Immature natural killer cell (primary cell): ENCODE measurements around the gene CD2AP. TPM values are rescaled to one million over a fixed set of nuclear protein-coding genes. Genes with fewer than 3 reads are reported as not detected.
"Not testable (repeated sequence)": the region's sequence is repeated elsewhere in the genome, so short reads cannot be mapped to it uniquely, and the experiment has no call there.

Experiments
- DNase-seq, 3 donors: peaks; one replicate each; pipeline ENCODE4 v3.0.0; 2022; ENCODE audit warnings: mixed read lengths in 1 of 3
- H3K27ac Mint-ChIP-seq, 6 donors: one replicate each; pipeline ENCODE4 v1.8.0; 2020; ENCODE audit warnings: mixed read lengths in 6 of 6, mild to moderate bottlenecking in 5 of 6, inconsistent platforms in 4 of 6, moderate library complexity in 3 of 6
- H3K27me3 Mint-ChIP-seq, 3 donors: one replicate each; pipeline ENCODE4 v1.8.0; 2020 to 2021; ENCODE audit warnings: low read depth in 3 of 3, mild to moderate bottlenecking in 3 of 3, mixed read lengths in 3 of 3, moderate library complexity in 3 of 3, inconsistent platforms in 1 of 3
- H3K36me3 Mint-ChIP-seq, 3 donors: one replicate each; pipeline ENCODE4 v1.8.0; 2020; ENCODE audit warnings: mixed read lengths in 3 of 3, inconsistent platforms in 2 of 3, mild to moderate bottlenecking in 2 of 3
- H3K4me1 Mint-ChIP-seq, 2 donors: one replicate each; pipeline ENCODE4 v1.8.0; 2020; ENCODE audit warnings: inconsistent platforms in 2 of 2, mild to moderate bottlenecking in 2 of 2, mixed read lengths in 2 of 2, moderate library complexity in 1 of 2
- H3K4me3 Mint-ChIP-seq, 5 donors: one replicate each; pipeline ENCODE4 v1.8.0; 2020; ENCODE audit warnings: mild to moderate bottlenecking in 5 of 5, mixed read lengths in 5 of 5, inconsistent platforms in 3 of 5, moderate library complexity in 3 of 5
- H3K9me3 Mint-ChIP-seq, 6 donors: one replicate each; pipeline ENCODE4 v1.8.0; 2020; ENCODE audit warnings: mild to moderate bottlenecking in 6 of 6, mixed read lengths in 6 of 6, inconsistent platforms in 4 of 6, moderate library complexity in 3 of 6
- polyA plus RNA-seq, 3 donors: library from polyadenylated mRNA; unstranded; fragments of 300-500 nt; fragmentation: Illumina TruSeq; gene quantifications; one replicate each; pipeline ENCODE4 v1.2.3, GENCODE V29; 2021

Gene CD2AP
- polyA plus RNA-seq, 3 donors from 2014 or later: 2.4 to 10.7 (median 5.9) TPM

DNA sequence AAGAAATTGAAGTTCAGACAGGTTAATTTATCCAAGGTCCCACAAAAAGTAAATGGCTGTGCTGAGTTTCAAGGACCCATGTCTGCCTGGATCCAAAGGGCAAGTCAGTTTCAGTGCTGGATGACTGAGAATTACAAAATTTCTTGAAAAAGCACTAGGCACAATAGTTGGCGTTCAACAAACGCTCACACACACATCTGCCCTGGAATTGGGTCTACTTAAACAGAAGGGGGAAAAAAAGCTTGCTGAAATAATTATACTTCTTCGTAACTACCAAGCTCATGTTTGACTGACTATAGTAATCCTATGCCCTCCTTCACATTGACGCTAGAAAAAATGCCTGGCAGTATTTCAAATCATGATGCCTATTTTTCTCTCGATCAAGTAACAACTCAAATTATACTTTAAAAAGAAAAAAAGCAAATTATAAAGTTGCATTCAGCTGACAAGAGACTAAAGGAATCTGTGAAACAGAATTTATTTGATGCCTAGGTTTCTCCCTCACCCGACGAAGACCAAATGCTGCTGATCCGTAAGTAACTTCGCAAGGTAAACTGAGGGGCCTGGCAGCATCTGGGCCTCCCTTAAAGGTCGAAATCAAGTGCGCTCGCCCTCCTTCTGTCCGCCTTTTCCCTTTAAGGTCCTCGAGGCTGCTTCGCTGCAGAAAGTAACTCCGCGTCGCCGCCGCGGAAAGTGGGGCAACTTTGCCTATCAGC lies 650 bp upstream of the CD2AP start:
- H3K4me3 Mint-ChIP-seq: peak overlapping the region; percentile 91 to 99 (median 97)
- DNase-seq: no peak

DNA sequence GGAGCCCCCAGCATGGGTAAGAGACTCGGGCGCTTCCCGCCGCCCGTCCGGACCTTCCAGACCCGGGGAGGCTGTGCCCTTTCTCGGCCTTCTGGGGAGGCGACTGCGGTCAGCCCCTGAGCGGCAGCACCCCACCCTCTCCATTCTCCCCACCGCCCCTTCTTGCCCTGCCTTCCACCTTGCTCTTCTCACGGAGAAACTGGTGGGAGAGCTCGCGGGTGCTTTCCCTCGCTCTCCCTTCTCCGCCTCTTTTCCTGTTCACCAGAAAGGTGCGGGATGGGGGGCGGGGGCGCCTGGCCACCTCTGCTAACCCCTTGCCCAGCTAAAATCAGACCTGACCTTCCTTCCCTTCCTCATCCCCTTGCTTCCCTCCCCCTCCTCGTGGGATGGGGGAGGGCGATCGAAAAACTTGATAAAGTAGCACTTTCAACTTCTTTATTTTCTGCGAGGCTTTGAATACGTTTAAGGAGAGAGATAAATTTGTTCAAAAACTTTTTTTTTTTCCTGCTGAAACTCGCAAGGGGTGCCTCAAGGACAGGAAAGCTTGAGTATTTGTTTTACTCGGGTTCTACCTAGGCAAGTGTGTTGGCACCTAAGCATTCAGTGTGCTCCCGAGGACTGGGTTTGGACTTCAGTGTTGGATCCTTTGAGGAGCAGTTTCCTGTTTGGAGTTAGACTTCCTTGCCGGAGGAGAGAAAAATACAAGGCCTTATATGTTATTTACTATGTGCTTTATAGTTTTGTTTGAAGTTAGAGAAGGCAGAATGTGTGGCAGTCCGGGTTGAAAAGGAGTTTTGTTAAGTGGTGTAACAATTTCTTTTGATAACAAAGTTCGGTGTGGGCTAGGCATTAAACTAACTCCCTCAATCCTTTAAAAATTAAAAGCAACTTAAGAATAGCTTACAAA lies 897 bp downstream of the CD2AP start:
- no peaks in the 10 kb centered on the region for H3K9me3 Mint-ChIP-seq
- peak overlapping the region; percentile 87 to 98 (median 94) for H3K27ac Mint-ChIP-seq
- DNase-seq: peak in 2 of 3 donors; percentile 0 to 7
- peak overlapping the region; percentile 91 to 99 (median 97) for H3K4me3 Mint-ChIP-seq
- H3K27me3 Mint-ChIP-seq: peaks cover 2 to 8% (median 6%) of the 10 kb centered on the region in 3 donors
- H3K4me1 Mint-ChIP-seq: peaks cover 37 to 54% of the 10 kb centered on the region in 2 donors
- no peaks in the 10 kb centered on the region for H3K36me3 Mint-ChIP-seq

More for the DNA sequence above, 650 bp upstream of the CD2AP start:
- Mint-ChIP-seq H3K27ac (peak overlapping the region; percentile 74 to 98 (median 96)), H3K9me3 (no peaks in the 10 kb centered on the region), H3K36me3 (no peaks in the 10 kb centered on the region), H3K4me1 (peaks cover 33 to 44% of the 10 kb centered on the region in 2 donors), H3K27me3 (peaks cover 2 to 8% (median 6%) of the 10 kb centered on the region in 3 donors)

DNA sequence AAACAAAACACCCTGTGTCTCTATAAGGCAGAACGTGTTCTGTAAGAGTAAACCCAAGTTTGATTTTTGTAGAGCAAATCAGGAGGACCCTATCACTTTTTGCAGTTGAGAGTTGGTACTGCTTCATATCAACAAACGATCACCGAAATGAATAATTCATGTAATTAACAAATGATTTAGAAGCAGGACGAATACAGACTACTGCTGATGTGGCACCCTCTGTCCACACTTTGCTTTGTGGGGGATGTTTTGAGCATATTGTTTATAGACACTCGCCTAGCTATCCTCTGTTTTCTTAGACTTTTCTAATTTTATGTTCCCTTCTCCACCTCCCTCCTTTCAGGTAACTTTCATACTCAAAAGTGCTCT lies 1.5 kb downstream of the CD2AP start:
- Mint-ChIP-seq H3K27ac (peak overlapping the region; percentile 87 to 98 (median 94)), H3K27me3 (peaks cover 2 to 8% (median 6%) of the 10 kb centered on the region in 3 donors), H3K4me3 (peak overlapping the region; percentile 91 to 99 (median 97)), H3K4me1 (peaks cover 42 to 60% of the 10 kb centered on the region in 2 donors), H3K36me3 (no peaks in the 10 kb centered on the region), H3K9me3 (no peaks in the 10 kb centered on the region)
- DNase-seq: peak in 2 of 3 donors; percentile 2

DNA sequence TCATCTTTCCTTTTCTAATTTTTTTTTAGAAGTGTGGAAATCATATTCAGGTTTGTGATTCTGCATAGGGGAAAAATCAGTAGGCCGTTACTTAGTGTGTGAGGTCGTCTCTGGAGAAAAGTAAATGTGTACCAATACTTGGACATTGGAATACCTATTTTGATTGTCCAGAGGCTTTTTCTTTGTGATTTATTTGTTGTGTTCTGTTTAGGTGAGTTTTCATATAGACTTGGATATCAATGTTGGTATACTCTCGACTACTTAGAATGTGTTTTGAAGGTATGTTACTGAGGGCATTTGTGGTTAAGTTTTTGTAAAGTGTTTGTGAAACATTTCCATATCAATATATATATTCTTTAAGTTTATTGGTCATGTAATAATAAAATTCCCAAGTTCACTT lies 2.3 kb downstream of the CD2AP start:
- Mint-ChIP-seq H3K4me1 (peaks cover 45 to 68% of the 10 kb centered on the region in 2 donors), H3K4me3 (peak overlapping the region in 3 of 5 donors; percentile 9 to 92 (median 36)), H3K9me3 (no peaks in the 10 kb centered on the region), H3K27ac (no peak overlapping the region), H3K27me3 (peaks cover 2 to 8% (median 6%) of the 10 kb centered on the region in 3 donors), H3K36me3 (no peaks in the 10 kb centered on the region)
- no peak for DNase-seq

DNA sequence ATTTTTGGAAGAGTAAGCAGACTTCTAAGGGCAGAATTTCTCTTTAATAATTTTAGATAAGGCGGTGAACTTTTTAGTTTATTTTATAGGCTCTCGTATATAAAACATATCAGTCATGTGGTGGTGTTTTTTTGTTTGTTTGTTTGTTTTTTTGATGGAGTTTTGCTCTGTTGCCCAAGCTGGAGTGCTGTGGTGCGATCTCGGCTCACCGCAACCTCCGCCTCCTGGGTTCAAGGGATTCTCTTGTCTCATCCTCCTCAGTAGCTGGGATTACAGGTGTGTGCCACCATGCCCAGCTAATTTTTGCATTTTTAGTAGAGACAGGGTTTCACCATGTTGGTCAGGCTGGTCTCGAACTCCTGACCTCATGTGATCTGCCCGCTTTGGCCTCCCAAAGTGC lies 3.6 kb downstream of the CD2AP start:
- not testable (repeated sequence) for H3K4me3 Mint-ChIP-seq, DNase-seq, H3K9me3 Mint-ChIP-seq, H3K36me3 Mint-ChIP-seq, H3K27ac Mint-ChIP-seq, H3K27me3 Mint-ChIP-seq
- peaks cover 45 to 75% of the 10 kb centered on the region in 2 donors for H3K4me1 Mint-ChIP-seq

DNA sequence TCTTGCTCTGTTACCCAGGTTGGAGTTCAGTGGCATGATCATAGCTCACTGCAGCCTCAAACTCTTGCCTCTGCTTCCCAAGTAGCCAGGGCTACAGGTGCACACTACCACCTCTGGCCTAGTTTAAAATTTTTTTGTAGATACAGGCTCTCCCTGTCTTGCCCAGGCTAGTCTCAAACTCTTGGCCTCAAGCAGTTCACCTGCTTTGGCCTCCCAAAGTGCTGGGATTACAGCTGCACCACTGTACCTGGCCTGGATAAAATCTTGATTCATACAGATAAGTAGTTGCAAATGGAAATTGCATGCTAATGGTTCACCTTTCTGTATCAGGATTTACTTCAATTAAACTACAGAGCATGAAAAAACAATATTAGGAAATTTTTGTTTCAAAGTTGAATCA lies 4.2 kb downstream of the CD2AP start:
- Mint-ChIP-seq H3K36me3 (no peaks in the 10 kb centered on the region), H3K9me3 (no peaks in the 10 kb centered on the region), H3K27ac (no peak overlapping the region), H3K4me3 (no peak overlapping the region), H3K27me3 (peaks cover 2 to 6% (median 6%) of the 10 kb centered on the region in 3 donors), H3K4me1 (peaks cover 48 to 75% of the 10 kb centered on the region in 2 donors)
- DNase-seq: no peak

DNA sequence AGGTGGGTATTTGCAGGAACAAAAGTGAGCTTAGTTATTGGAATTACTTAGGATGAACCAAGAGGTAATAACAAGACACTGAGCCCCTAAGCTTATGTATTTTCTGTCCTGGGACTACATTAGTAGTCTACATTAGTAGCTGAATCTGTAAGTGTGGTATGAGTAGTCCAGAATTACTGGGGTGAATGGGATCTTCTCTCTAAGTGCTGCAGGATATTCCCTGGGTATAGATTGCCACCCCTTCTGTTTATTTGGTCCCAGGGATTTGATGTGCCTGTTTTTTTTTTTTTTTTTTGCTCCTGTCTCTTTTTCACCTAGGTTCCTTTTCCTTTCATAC lies 5.9 kb downstream of the CD2AP start:
- Mint-ChIP-seq H3K27ac (peak overlapping the region in 2 of 6 donors; percentile 4 to 32), H3K4me3 (no peak overlapping the region), H3K27me3 (peaks cover under 1 to 3% (median 2%) of the 10 kb centered on the region in 3 donors), H3K36me3 (no peaks in the 10 kb centered on the region), H3K9me3 (no peaks in the 10 kb centered on the region), H3K4me1 (peaks cover 39 to 67% of the 10 kb centered on the region in 2 donors)
- no peak for DNase-seq

DNA sequence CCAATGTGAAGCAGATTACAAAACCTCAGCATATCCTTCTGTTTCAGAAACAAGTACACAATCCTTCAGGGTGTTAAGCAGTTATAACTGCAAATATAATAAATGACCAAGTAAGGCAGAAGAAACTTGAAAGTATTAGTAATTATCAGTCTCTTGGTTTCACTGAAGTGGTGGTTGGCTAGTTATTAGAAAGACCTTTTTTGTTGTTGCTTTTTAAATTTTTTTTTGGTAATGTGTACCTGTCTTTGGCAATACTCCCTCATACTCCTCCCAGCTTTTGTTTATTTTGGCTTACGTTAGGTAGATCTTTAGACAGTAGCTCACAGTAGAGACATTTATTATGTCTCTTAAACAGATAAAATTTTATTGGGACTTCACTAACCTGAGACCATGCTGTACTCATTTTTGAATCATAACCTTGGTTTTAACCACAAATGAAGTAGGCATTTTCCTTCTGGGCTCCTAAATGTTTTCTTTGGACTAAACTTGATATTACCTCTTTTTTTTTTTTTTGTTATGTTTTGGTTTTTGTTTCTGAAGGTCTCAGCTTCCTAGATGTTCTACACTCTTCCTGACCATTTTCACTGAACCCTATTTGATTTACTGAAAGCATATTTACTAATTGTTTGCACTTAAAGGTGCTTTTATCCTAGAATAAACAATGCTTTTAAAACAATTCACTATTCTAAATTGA lies 6.4 kb downstream of the CD2AP start:
- peaks cover 0 to 2% (median under 1%) of the 10 kb centered on the region in 3 donors for H3K27me3 Mint-ChIP-seq
- H3K36me3 Mint-ChIP-seq: no peaks in the 10 kb centered on the region
- peaks cover 34 to 62% of the 10 kb centered on the region in 2 donors for H3K4me1 Mint-ChIP-seq
- no peaks in the 10 kb centered on the region for H3K9me3 Mint-ChIP-seq
- H3K4me3 Mint-ChIP-seq: no peak overlapping the region
- H3K27ac Mint-ChIP-seq: peak overlapping the region in 1 of 6 donors; percentile 53
- DNase-seq: no peak

DNA sequence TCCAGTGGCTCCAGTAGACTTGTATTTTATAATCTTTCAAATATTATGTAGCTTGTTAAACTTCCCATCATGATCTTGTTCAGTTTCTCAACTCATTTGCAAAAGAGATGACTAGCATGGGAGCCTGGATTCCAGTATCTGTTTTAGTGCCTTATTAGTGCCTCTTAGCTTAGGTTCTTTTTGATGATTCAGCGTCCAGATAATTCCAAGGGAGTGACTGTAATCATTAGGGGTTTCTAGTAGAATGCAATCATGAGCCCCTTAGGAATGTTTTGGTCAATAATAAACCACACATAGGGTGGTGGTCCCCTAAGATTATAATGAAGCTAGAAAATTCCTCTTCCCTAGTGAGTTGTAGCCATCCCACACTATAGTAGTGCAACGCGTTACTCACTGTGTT lies 7.0 kb downstream of the CD2AP start:
- Mint-ChIP-seq H3K4me1 (peaks cover 28 to 56% of the 10 kb centered on the region in 2 donors), H3K9me3 (no peaks in the 10 kb centered on the region), H3K4me3 (no peak overlapping the region), H3K27ac (no peak overlapping the region), H3K27me3 (no peaks in the 10 kb centered on the region), H3K36me3 (no peaks in the 10 kb centered on the region)
- DNase-seq: no peak

DNA sequence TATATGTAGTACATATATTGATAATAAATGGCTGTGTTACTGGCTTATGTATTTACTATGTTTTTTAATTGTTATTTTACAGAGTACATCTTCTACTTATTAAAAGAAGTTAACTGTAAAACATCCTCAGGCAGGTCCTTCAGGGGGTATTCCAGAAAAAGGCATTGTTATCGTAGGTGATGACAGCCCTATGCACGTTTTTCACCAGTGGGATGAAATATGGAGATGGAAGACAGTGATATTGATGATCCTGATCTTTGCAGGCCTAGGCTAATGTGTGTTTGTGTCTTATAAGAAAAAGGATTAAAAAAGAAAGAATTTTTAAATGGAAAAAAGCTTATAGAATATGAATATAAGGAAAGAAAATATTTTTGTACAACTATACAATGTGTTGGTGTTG lies 7.5 kb downstream of the CD2AP start:
- no peak overlapping the region for H3K4me3 Mint-ChIP-seq

DNA sequence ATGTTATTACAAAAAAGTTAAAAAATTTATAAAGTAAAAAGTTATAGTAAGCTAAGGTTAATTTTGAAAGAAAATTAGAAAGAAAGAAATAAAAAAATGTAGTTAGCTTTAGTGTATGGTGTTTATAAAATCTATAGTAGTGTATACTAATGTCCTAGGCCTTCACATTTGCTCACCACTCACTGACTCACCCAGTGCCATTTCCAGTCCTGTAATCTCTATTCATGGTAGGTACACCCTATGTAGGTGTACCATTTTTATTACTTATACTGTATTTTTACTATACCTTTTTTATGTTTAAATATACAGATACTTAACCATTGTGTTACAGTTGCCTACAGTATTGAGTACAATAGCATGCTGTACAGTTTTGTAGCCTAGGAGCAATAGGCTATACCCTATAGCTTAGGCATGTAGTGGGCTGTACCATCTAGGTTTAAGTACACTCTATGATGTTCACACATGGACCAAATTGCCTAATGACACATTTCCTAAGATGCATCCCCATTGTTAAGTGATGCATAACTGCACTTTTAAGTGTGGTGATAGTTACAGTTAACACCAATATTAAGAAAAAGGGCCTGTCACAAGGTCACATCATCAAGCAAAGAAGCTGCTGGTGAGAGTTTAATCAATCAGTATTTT lies 8.0 kb downstream of the CD2AP start:
- peaks cover 21 to 52% of the 10 kb centered on the region in 2 donors for H3K4me1 Mint-ChIP-seq

More for the DNA sequence above, 7.5 kb downstream of the CD2AP start:
- Mint-ChIP-seq H3K9me3 (no peaks in the 10 kb centered on the region), H3K36me3 (no peaks in the 10 kb centered on the region), H3K27ac (no peak overlapping the region), H3K27me3 (no peaks in the 10 kb centered on the region), H3K4me1 (peaks cover 25 to 53% of the 10 kb centered on the region in 2 donors)
- DNase-seq: no peak

DNA sequence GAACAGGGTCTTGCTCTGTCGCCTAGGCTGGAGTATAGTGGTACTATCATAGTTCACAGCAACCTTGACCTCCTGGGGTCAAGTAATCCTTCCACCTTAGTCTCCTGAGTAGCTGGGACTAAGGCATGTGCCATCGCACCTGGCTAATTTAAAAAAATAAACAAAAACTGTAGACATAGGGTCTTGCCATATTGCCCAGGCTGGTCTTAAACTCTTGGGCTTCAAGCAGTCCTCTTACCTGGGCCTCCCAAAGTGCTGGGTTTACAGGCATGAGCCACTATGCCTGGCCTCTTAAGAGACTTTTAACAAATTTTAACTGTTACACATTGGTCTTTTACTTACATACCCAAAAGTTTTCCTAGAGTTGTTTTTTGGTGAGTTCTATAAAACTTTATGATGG lies 12.4 kb downstream of the CD2AP start:
- Mint-ChIP-seq H3K4me1 (peaks cover 6 to 53% of the 10 kb centered on the region in 2 donors), H3K36me3 (no peaks in the 10 kb centered on the region), H3K4me3 (no peak overlapping the region), H3K9me3 (no peaks in the 10 kb centered on the region), H3K27ac (no peak overlapping the region), H3K27me3 (no peaks in the 10 kb centered on the region)
- no peak for DNase-seq

More for the DNA sequence above, 8.0 kb downstream of the CD2AP start:
- Mint-ChIP-seq H3K27me3 (no peaks in the 10 kb centered on the region), H3K9me3 (no peaks in the 10 kb centered on the region), H3K4me3 (no peak overlapping the region), H3K36me3 (no peaks in the 10 kb centered on the region), H3K27ac (no peak overlapping the region)
- DNase-seq: no peak

DNA sequence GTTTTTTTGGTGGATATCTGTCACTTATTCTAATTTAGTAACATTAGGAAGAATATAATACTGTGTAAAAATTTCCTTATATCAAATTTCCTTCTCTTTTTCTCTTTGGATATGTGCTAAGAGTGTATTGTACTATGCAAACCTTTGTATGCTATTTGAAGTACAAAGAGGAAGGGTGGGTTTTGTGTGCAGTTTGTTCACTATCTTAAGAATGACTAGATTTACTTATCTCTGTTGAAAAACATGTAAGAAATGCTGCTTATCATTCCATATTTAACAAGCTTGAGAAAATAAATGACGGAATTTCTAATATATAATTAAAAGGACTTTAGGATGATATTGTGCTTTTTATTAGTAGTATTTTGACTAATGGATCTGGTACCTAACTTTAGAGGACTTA lies 13.1 kb downstream of the CD2AP start:
- no peak overlapping the region for H3K4me3 Mint-ChIP-seq
- no peaks in the 10 kb centered on the region for H3K27me3 Mint-ChIP-seq
- DNase-seq: no peak
- H3K4me1 Mint-ChIP-seq: peaks cover 9 to 57% of the 10 kb centered on the region in 2 donors
- H3K27ac Mint-ChIP-seq: no peak overlapping the region
- no peaks in the 10 kb centered on the region for H3K9me3 Mint-ChIP-seq
- no peaks in the 10 kb centered on the region for H3K36me3 Mint-ChIP-seq
